ENCODE data around the gene CDH23. TPM values are rescaled to one million over a fixed set of nuclear protein-coding genes. Genes with fewer than 3 reads are reported as not detected.
A peak's percentile ranks its signal among the peaks of the same experiment; 100 is the strongest.

Gene CDH23
- polyA plus RNA-seq, 1 donor from 2014 or later = not detected

- Mint-ChIP-seq H3K36me3 (no peaks in the 10 kb centered on the region), H3K27me3 (peaks cover 16% of the 10 kb centered on the region), H3K4me3 (no peak overlapping the region), H3K27ac (no peak overlapping the region), H3K4me1 (no peaks in the 10 kb centered on the region), H3K9me3 (peaks cover 0 to 10% (median 3%) of the 10 kb centered on the region in 3 donors)
These were observed 164.4 kb downstream of the CDH23 start for GRCh38 chr10:71561003-71561574.

- no peak overlapping the region for H3K4me3 Mint-ChIP-seq
- H3K9me3 Mint-ChIP-seq = peaks cover 0 to 4% (median 0%) of the 10 kb centered on the region in 3 donors
- H3K4me1 Mint-ChIP-seq = peaks cover 0 to 2% (median 0%) of the 10 kb centered on the region in 3 donors
- no peak overlapping the region for H3K27ac Mint-ChIP-seq
- no peaks in the 10 kb centered on the region for H3K36me3 Mint-ChIP-seq
- peaks cover 16% of the 10 kb centered on the region for H3K27me3 Mint-ChIP-seq
These were observed 165.5 kb downstream of the CDH23 start for GRCh38 chr10:71562181-71562580.

- Mint-ChIP-seq H3K4me1 (peaks cover 0 to 2% (median 0%) of the 10 kb centered on the region in 3 donors), H3K27ac (no peak overlapping the region), H3K27me3 (peaks cover 16% of the 10 kb centered on the region), H3K36me3 (no peaks in the 10 kb centered on the region), H3K9me3 (no peaks in the 10 kb centered on the region), H3K4me3 (no peak overlapping the region)
These were observed 166.2 kb downstream of the CDH23 start for GRCh38 chr10:71562904-71563303.

GRCh38 chr10:71564194-71564820, 167.6 kb downstream of the CDH23 start:
- Mint-ChIP-seq H3K4me1 (peaks cover 0 to 2% (median 0%) of the 10 kb centered on the region in 3 donors), H3K4me3 (no peak overlapping the region), H3K36me3 (no peaks in the 10 kb centered on the region), H3K27ac (no peak overlapping the region), H3K27me3 (peaks cover 13% of the 10 kb centered on the region), H3K9me3 (no peaks in the 10 kb centered on the region)

- H3K36me3 Mint-ChIP-seq = no peaks in the 10 kb centered on the region
- peaks cover 0 to 2% (median 0%) of the 10 kb centered on the region in 3 donors for H3K4me1 Mint-ChIP-seq
These were observed 168.7 kb downstream of the CDH23 start for GRCh38 chr10:71565284-71566000.

GRCh38 chr10:71567006-71567405, 170.3 kb downstream of the CDH23 start:
- no peak overlapping the region for H3K4me3 Mint-ChIP-seq
- no peaks in the 10 kb centered on the region for H3K36me3 Mint-ChIP-seq
- H3K9me3 Mint-ChIP-seq = no peaks in the 10 kb centered on the region
- H3K4me1 Mint-ChIP-seq = peaks cover 0 to 4% (median 0%) of the 10 kb centered on the region in 3 donors
- no peak overlapping the region for H3K27ac Mint-ChIP-seq
- H3K27me3 Mint-ChIP-seq = peaks cover 7% of the 10 kb centered on the region

More at GRCh38 chr10:71565284-71566000, 168.7 kb downstream of the CDH23 start:
- Mint-ChIP-seq H3K4me3 (no peak overlapping the region), H3K27me3 (peaks cover 7% of the 10 kb centered on the region), H3K9me3 (no peaks in the 10 kb centered on the region), H3K27ac (no peak overlapping the region)

- Mint-ChIP-seq H3K9me3 (no peaks in the 10 kb centered on the region), H3K27me3 (no peaks in the 10 kb centered on the region), H3K27ac (no peak overlapping the region), H3K4me1 (peaks cover 0 to 4% (median 0%) of the 10 kb centered on the region in 3 donors), H3K4me3 (no peak overlapping the region), H3K36me3 (no peaks in the 10 kb centered on the region)
These were observed 172.3 kb downstream of the CDH23 start for GRCh38 chr10:71568896-71569492.

- Mint-ChIP-seq H3K4me1 (peaks cover 0 to 4% (median 0%) of the 10 kb centered on the region in 3 donors), H3K4me3 (peak overlapping the region in 1 of 4 donors; percentile 36), H3K27ac (no peak overlapping the region), H3K36me3 (no peaks in the 10 kb centered on the region), H3K27me3 (no peaks in the 10 kb centered on the region), H3K9me3 (no peaks in the 10 kb centered on the region)
These were observed 173.3 kb downstream of the CDH23 start for GRCh38 chr10:71569775-71570588.

GRCh38 chr10:71571460-71572175, 174.9 kb downstream of the CDH23 start:
- Mint-ChIP-seq H3K36me3 (no peaks in the 10 kb centered on the region), H3K27ac (peak overlapping the region in 1 of 3 donors; percentile 27), H3K9me3 (no peaks in the 10 kb centered on the region), H3K27me3 (no peaks in the 10 kb centered on the region), H3K4me1 (peaks cover 0 to 2% (median 0%) of the 10 kb centered on the region in 3 donors), H3K4me3 (no peak overlapping the region)

- peaks cover 0 to 1% (median 0%) of the 10 kb centered on the region in 3 donors for H3K9me3 Mint-ChIP-seq
- H3K4me1 Mint-ChIP-seq = peaks cover 0 to 2% (median 0%) of the 10 kb centered on the region in 3 donors
- no peak overlapping the region for H3K4me3 Mint-ChIP-seq
- no peaks in the 10 kb centered on the region for H3K36me3 Mint-ChIP-seq
- H3K27ac Mint-ChIP-seq = no peak overlapping the region
- peaks cover 3% of the 10 kb centered on the region for H3K27me3 Mint-ChIP-seq
These were observed 176.2 kb downstream of the CDH23 start for GRCh38 chr10:71572962-71573361.

- H3K9me3 Mint-ChIP-seq = peaks cover 0 to 1% (median 0%) of the 10 kb centered on the region in 3 donors
- peaks cover 3% of the 10 kb centered on the region for H3K27me3 Mint-ChIP-seq
- peaks cover 0 to 2% (median 0%) of the 10 kb centered on the region in 3 donors for H3K4me1 Mint-ChIP-seq
- no peak overlapping the region for H3K4me3 Mint-ChIP-seq
- peak overlapping the region in 1 of 3 donors; percentile 74 for H3K27ac Mint-ChIP-seq
- H3K36me3 Mint-ChIP-seq = no peaks in the 10 kb centered on the region
These were observed 177.1 kb downstream of the CDH23 start for GRCh38 chr10:71573562-71574518.

GRCh38 chr10:71575451-71575850, 178.7 kb downstream of the CDH23 start:
- peaks cover 0 to 2% (median 0%) of the 10 kb centered on the region in 3 donors for H3K4me1 Mint-ChIP-seq

More at GRCh38 chr10:71575451-71575850, 178.7 kb downstream of the CDH23 start:
- Mint-ChIP-seq H3K36me3 (no peaks in the 10 kb centered on the region), H3K9me3 (peaks cover 0 to 1% (median 0%) of the 10 kb centered on the region in 3 donors), H3K27ac (no peak overlapping the region), H3K27me3 (peaks cover 3% of the 10 kb centered on the region), H3K4me3 (no peak overlapping the region)
